OCI-LY7 (cell line): ENCODE results near the gene RNF144A.

ENCODE experiments used
- CTCF ChIP-seq: fragments of 200-600 bp; sonication (generic); conservative IDR thresholded peaks from 2 replicates; pipeline ENCODE4 v1.5.1; 2014; ENCODE audit warnings: mild to moderate bottlenecking, antibody characterized with exemption, low read length, moderate library complexity, mixed read lengths
- EZH2phosphoT487 ChIP-seq: fragments of 200-600 bp; sonication (generic); IDR thresholded peaks from 2 replicates; pipeline ENCODE4 v1.6.1; 2018; ENCODE audit warnings: low read depth, borderline replicate concordance, mild to moderate bottlenecking, mixed run types, antibody characterized with exemption, low read length, moderate library complexity, mixed read lengths

- TF ChIP-seq CTCF (no peak), EZH2phosphoT487 (no peak)
Measured at GRCh38 chr2:6881516-6881915, 35.7 kb upstream of the RNF144A start.
